GM20000 (cell line): ENCODE measurements around the gene QRFPR.
"Not testable (repeated sequence)": the region's sequence is repeated elsewhere in the genome, so short reads cannot be mapped to it uniquely, and the experiment has no call there.

Source experiments
- DNase-seq: peaks from one replicate; pipeline ENCODE4 v3.0.0; 2012; ENCODE audit warnings: low spot score
- CTCF ChIP-seq: IDR thresholded peaks from 2 replicates; pipeline ENCODE4 v1.5.1; 2012; ENCODE audit warnings: mild to moderate bottlenecking, control low read depth; ENCODE audit errors: extremely low read depth, missing control alignments

QRFPR gene

GRCh38 chr4:121380776-121381462 lies at the start of gene QRFPR:
Gene QRFPR, minus strand, starts transcription at chr4:121381018. Its CDS starts 371 bp downstream, at chr4:121380647.
- no peak for TF ChIP-seq CTCF
- no peak for DNase-seq

- TF ChIP-seq CTCF, result no peak
- no peak for DNase-seq
Observed at GRCh38 chr4:121428721-121429120, 47.9 kb upstream of the QRFPR start.

GRCh38 chr4:121421594-121421993 lies 40.8 kb upstream of the QRFPR start:
- DNase-seq, result no peak
- no peak for TF ChIP-seq CTCF

- TF ChIP-seq CTCF, result no peak
- no peak for DNase-seq
Observed at GRCh38 chr4:121411151-121411744, 30.4 kb upstream of the QRFPR start.

GRCh38 chr4:121408567-121408966 lies 27.7 kb upstream of the QRFPR start:
- not testable (repeated sequence) for DNase-seq

- no peak for DNase-seq
- no peak for TF ChIP-seq CTCF
Observed at GRCh38 chr4:121400632-121401031, 19.8 kb upstream of the QRFPR start.

- TF ChIP-seq CTCF, result no peak
- no peak for DNase-seq
Observed at GRCh38 chr4:121397941-121398601, 17.3 kb upstream of the QRFPR start.

GRCh38 chr4:121397434-121397833 lies 16.6 kb upstream of the QRFPR start:
- DNase-seq, result no peak
- TF ChIP-seq CTCF, result no peak
